ENCODE data around the gene ZCCHC2. TPM values are rescaled to one million over a fixed set of nuclear protein-coding genes. Genes with fewer than 3 reads are reported as not detected.

The ZCCHC2 gene
- total RNA-seq, 3 donors from 2014 or later: 24.3 to 36.3 (median 26.2) TPM

GRCh38 chr18:62537042-62537894, 14.4 kb downstream of the ZCCHC2 start:
- intact Hi-C loops (cut with DNase I; ENCODE audit: low total_unique reads): no loop called here
- Histone ChIP-seq H3K4me3 (no peak overlapping the region), H3K4me1 (no peaks in the 10 kb centered on the region), H3K9me3 (no peaks in the 10 kb centered on the region), H3K27ac (no peak overlapping the region), H3K27me3 (no peaks in the 10 kb centered on the region), H3K36me3 (no peaks in the 10 kb centered on the region)
- TF ChIP-seq POLR2AphosphoS5 (IDR thresholded peaks at IDR 0.05): no peak
- DNase-seq (ENCODE audit: low spot score in 2 of 2): no peak

GRCh38 chr18:62537946-62538345, 15.1 kb downstream of the ZCCHC2 start:
- intact Hi-C loops (cut with DNase I; ENCODE audit: low total_unique reads): no loop called here
- Histone ChIP-seq H3K4me3 (no peak overlapping the region), H3K4me1 (no peaks in the 10 kb centered on the region), H3K9me3 (no peaks in the 10 kb centered on the region), H3K27ac (no peak overlapping the region), H3K27me3 (no peaks in the 10 kb centered on the region), H3K36me3 (peaks cover 2% of the 10 kb centered on the region)
- TF ChIP-seq POLR2A (IDR thresholded peaks at IDR 0.05) (no peak), POLR2AphosphoS5 (IDR thresholded peaks at IDR 0.05) (no peak), CTCF (IDR thresholded peaks at IDR 0.05) (no peak)
- no peak for DNase-seq (ENCODE audit: low spot score in 2 of 2)

- no peak for DNase-seq (ENCODE audit: low spot score in 2 of 2)
- intact Hi-C loops (cut with DNase I; ENCODE audit: low total_unique reads): no loop called here
- Histone ChIP-seq H3K9me3 (no peaks in the 10 kb centered on the region), H3K36me3 (peaks cover 6% of the 10 kb centered on the region), H3K27ac (no peak overlapping the region), H3K4me1 (no peaks in the 10 kb centered on the region), H3K4me3 (no peak overlapping the region), H3K27me3 (no peaks in the 10 kb centered on the region)
- TF ChIP-seq POLR2A (IDR thresholded peaks at IDR 0.05): no peak
These were observed 16.1 kb downstream of the ZCCHC2 start for GRCh38 chr18:62538881-62539280.

GRCh38 chr18:62539284-62540165, 16.7 kb downstream of the ZCCHC2 start:
- no peak overlapping the region for H3K27ac ChIP-seq
- H3K36me3 ChIP-seq: peaks cover 6% of the 10 kb centered on the region
- no peak for TF ChIP-seq POLR2A (IDR thresholded peaks at IDR 0.05)
- no peak for TF ChIP-seq CTCF (IDR thresholded peaks at IDR 0.05)
- TF ChIP-seq POLR2AphosphoS5 (IDR thresholded peaks at IDR 0.05): no peak
- DNase-seq (ENCODE audit: low spot score in 2 of 2): no peak
- H3K4me1 ChIP-seq: no peaks in the 10 kb centered on the region
- no peak overlapping the region for H3K4me3 ChIP-seq
- no peaks in the 10 kb centered on the region for H3K9me3 ChIP-seq
- H3K27me3 ChIP-seq: no peaks in the 10 kb centered on the region
- intact Hi-C loops (cut with DNase I; ENCODE audit: low total_unique reads): no loop called here

GRCh38 chr18:62543021-62543420, 20.2 kb downstream of the ZCCHC2 start:
- TF ChIP-seq POLR2A (IDR thresholded peaks at IDR 0.05): no peak
- TF ChIP-seq CTCF (IDR thresholded peaks at IDR 0.05): no peak
- TF ChIP-seq POLR2AphosphoS5 (IDR thresholded peaks at IDR 0.05): no peak
- Histone ChIP-seq H3K27ac (no peak overlapping the region), H3K4me1 (no peaks in the 10 kb centered on the region), H3K36me3 (peaks cover 6% of the 10 kb centered on the region), H3K4me3 (no peak overlapping the region), H3K27me3 (no peaks in the 10 kb centered on the region), H3K9me3 (no peaks in the 10 kb centered on the region)
- DNase-seq (ENCODE audit: low spot score in 2 of 2): no peak
- intact Hi-C loops (cut with DNase I; ENCODE audit: low total_unique reads): no loop called here

GRCh38 chr18:62545098-62545497, 22.3 kb downstream of the ZCCHC2 start:
- no peak overlapping the region for H3K27ac ChIP-seq
- H3K36me3 ChIP-seq: peaks cover 9% of the 10 kb centered on the region
- no peak overlapping the region for H3K4me3 ChIP-seq
- H3K9me3 ChIP-seq: no peaks in the 10 kb centered on the region
- intact Hi-C loops (cut with DNase I; ENCODE audit: low total_unique reads): no loop called here
- no peak for DNase-seq (ENCODE audit: low spot score in 2 of 2)
- no peaks in the 10 kb centered on the region for H3K27me3 ChIP-seq
- TF ChIP-seq POLR2A (IDR thresholded peaks at IDR 0.05) (no peak), POLR2AphosphoS5 (IDR thresholded peaks at IDR 0.05) (no peak), CTCF (IDR thresholded peaks at IDR 0.05) (no peak)
- H3K4me1 ChIP-seq: no peaks in the 10 kb centered on the region

Measured in breast epithelium (tissue), 4 donors.